RWPE1 (cell line): ENCODE measurements around the gene FUBP3.

Experiments used
- CTCF ChIA-PET: fragments of 350-600 bp; sonication (Branson Sonifier 250); formaldehyde crosslinking; extraction: SDS; loops from one replicate; lab custom pipeline; 2021; lab: Yijun Ruan, JAX
- POLR2A ChIA-PET: fragments of 400-600 bp; formaldehyde crosslinking; extraction: SDS; loops from one replicate; lab custom pipeline; 2020; ENCODE audit warnings: antibody characterized with exemption; ENCODE audit not compliant: low non-redundant PET; lab: Yijun Ruan, JAX
- DNase-seq: peaks from one replicate; pipeline ENCODE4 v3.0.0; 2012; ENCODE audit warnings: low spot score
- H3K27ac ChIP-seq: fragments of 450-650 bp; 2 replicates; pipeline ENCODE4 v1.5.1; 2017
- CTCF ChIP-seq: fragments of 450-650 bp; conservative IDR thresholded peaks from 2 replicates; pipeline ENCODE4 v1.5.1; 2017; ENCODE audit warnings: low read depth, mild to moderate bottlenecking

Gene FUBP3

DNA sequence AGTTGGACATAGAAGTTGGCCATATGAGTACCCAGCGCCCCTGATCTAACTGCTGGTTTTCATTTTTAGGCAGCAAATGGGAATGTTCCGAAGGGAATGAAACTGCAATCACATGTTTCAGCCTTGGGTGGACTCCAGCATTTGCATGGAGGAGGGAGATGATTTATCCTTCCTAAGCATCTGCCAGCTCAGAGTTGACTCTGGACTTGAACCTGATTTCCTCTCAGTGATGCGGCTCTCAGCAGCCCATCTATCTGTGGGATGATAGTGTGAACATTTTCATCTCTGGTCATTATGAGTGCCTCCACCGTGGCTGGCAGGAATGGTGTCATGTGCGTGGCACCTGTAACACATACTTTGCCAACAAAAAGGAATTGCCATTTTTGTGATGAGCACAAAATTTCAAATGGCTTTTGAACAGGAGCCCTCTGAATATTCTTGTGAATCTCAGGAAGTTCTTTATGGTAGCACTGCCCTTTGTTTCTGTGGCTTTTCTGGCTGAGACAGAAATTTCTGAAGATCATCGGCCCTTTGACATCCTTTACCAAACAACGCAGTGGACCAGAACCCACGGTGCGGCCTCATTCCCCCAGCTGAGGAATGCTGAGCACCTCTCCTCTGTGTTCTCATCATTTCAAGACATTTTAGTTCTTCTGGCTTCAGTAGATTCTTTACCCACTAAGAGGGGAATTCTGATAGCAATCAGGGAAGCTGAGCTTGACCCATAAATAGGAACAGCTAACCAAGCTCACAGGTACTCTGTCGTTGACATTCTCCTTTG, 28.5 kb downstream of the FUBP3 start:
- POLR2A ChIA-PET, result no interaction called here
- no peak overlapping the region for H3K27ac ChIP-seq
- CTCF ChIA-PET, result no interaction called here
- TF ChIP-seq CTCF, result no peak
- DNase-seq, result no peak

GRCh38 chr9:130608554-130609134, 29.3 kb downstream of the FUBP3 start:
- H3K27ac ChIP-seq, result no peak overlapping the region
- ChIA-PET POLR2A (no interaction called here), CTCF (interaction anchor here (0.6 kb wide), 1 partner anchor 115 kb away, joined by 3 read pairs; no protein-coding TSS in a partner anchor)
- no peak for DNase-seq
- TF ChIP-seq CTCF, result no peak

DNA sequence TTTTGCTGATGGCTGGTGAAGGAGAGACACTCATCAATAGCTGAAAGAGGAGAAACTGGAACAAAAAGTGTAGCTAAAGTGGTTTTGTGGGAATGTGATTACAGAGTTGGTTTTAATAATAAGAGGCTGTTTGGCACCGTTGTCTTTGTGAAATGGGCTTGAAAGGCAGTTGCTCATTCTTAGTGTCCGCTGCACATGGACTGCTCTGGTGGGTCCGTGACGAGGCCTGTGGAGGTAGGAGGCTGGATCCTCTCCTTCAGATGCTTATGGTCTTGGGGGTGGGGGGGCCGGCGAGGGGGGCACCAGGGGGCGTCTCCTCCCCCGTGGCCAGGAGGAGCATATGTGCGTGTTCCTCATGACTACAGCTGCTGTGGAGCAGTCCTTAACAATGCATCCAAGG, 29.8 kb downstream of the FUBP3 start:
- ChIA-PET CTCF (interaction anchor here (0.6 kb wide), 1 partner anchor 114 kb away, joined by 3 read pairs; no protein-coding TSS in a partner anchor), POLR2A (no interaction called here)
- no peak for TF ChIP-seq CTCF
- DNase-seq, result no peak
- H3K27ac ChIP-seq, result no peak overlapping the region

DNA sequence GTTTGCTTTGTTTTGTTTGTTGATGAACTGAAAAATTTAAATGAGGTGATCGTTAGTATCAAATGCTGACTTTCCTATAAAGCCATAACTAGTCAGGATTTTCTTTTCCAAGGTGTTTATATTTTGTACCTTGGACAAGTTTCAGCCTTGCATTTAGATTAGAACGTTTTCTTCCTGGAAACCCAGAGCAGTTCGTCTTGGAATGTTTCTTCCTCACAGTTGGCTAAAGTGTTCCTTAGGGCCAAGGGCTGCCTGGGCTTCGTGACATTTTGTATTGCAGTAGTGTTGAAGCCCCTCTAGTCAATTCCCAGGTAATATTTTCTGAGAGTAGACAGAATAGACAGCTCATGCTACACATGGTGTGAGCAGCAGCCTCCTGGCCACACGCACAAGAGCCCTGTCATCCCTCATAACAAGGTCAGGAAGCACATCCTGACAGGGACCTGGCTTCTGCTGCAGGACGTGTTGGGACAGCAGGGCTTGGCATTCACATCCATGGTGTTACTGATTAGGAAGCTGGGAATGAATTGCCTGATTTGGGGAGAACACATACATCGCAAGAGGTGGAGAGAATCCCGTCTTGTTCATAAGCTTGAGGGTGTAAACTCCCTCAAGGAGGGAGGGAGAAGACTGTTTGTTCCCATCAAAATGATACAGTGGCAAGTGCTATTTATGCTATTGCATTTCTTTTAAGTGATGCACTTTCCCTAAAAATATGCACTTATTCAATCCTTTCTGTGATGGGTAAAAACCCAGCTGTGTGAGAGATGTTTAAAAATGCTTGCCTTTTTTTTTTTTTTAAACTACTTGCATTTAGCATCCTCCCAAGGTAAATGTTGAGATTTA, 31.7 kb downstream of the FUBP3 start:
- H3K27ac ChIP-seq, result no peak overlapping the region
- CTCF ChIA-PET, result interaction anchor here (0.6 to 1.6 kb wide), 2 partner anchors 11 to 73 kb away, joined by 3 to 5 read pairs; no protein-coding TSS in a partner anchor
- TF ChIP-seq CTCF, result no peak
- POLR2A ChIA-PET, result interaction anchor here (0.6 kb wide), 1 partner anchor 71 kb away, joined by 3 read pairs; no protein-coding TSS in a partner anchor
- DNase-seq, result no peak

GRCh38 chr9:130616451-130616850, 37.1 kb downstream of the FUBP3 start:
- no peak for TF ChIP-seq CTCF
- CTCF ChIA-PET, result interaction anchor here (0.7 kb wide), 1 partner anchor 254 kb away, joined by 4 read pairs; no protein-coding TSS in a partner anchor
- no peak overlapping the region for H3K27ac ChIP-seq
- POLR2A ChIA-PET, result interaction anchor here (0.9 kb wide), 1 partner anchor 37 kb away, joined by 3 read pairs; the partner anchor contains the start of gene FUBP3
- no peak for DNase-seq

DNA sequence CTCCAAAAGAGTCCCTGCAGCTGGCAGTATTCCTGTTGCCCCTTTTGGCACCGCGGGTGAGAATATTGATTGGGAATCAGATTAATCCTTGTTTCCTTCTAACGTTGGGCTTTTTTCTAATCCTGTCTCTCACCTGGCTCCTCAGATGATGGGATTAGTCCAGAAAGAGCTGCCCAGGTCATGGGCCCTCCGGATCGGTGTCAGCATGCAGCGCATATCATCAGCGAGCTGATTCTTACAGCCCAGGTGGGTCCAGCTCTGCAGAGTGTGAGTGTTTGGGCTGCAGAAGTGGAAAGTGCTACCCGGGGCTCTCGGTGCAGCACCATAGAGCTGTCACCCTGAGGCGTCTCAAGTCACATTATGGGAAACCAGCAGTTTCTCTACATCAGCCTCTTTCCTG, 44.1 kb downstream of the FUBP3 start:
- ChIA-PET POLR2A (interaction anchor here (0.5 kb wide), 1 partner anchor 59 kb away, joined by 6 read pairs; no protein-coding TSS in a partner anchor), CTCF (interaction anchor here (0.6 to 1.0 kb wide), 4 partner anchors 8 to 691 kb away, joined by 3 to 4 read pairs (median 4); no protein-coding TSS in a partner anchor)
- H3K27ac ChIP-seq, result no peak overlapping the region
- no peak for TF ChIP-seq CTCF
- DNase-seq, result no peak
